Skeletal muscle tissue (tissue), 4 donors: Measurements from ENCODE around the gene PHETA1. TPM values are rescaled to one million over a fixed set of nuclear protein-coding genes. Genes with fewer than 3 reads are reported as not detected.
"Not testable (repeated sequence)": the region's sequence is repeated elsewhere in the genome, so short reads cannot be mapped to it uniquely, and the experiment has no call there.

Source experiments
- H3K27ac ChIP-seq: one replicate; pipeline ENCODE4 v1.7.0; 2013; ENCODE audit warnings: mild to moderate bottlenecking, low read depth, low read length, inconsistent platforms
- H3K27me3 ChIP-seq, 3 donors: one replicate each; pipeline ENCODE4 v1.7.0; 2013; ENCODE audit warnings: low read length in 3 of 3; ENCODE audit not compliant: control insufficient read depth in 3 of 3, insufficient read depth in 3 of 3
- H3K36me3 ChIP-seq, 3 donors: one replicate each; pipeline ENCODE4 v1.7.0; 2013; ENCODE audit warnings: low read length in 3 of 3; ENCODE audit not compliant: control insufficient read depth in 3 of 3, insufficient read depth in 3 of 3
- H3K4me1 ChIP-seq, 3 donors: one replicate each; pipeline ENCODE4 v1.7.0; 2013; ENCODE audit warnings: low read length in 3 of 3, mild to moderate bottlenecking in 3 of 3; ENCODE audit not compliant: control insufficient read depth in 3 of 3, insufficient read depth in 3 of 3
- H3K4me3 ChIP-seq, 3 donors: one replicate each; pipeline ENCODE4 v1.7.0; 2013; ENCODE audit warnings: low read length in 3 of 3
- H3K9ac ChIP-seq, 3 donors: one replicate each; pipeline ENCODE4 v1.7.0; 2013; ENCODE audit warnings: low read length in 3 of 3, mild to moderate bottlenecking in 3 of 3, moderate library complexity in 2 of 3, low read depth in 1 of 3
- H3K9me3 ChIP-seq, 3 donors: one replicate each; pipeline ENCODE4 v1.7.0; 2013; ENCODE audit warnings: low read length in 3 of 3; ENCODE audit not compliant: control insufficient read depth in 3 of 3
- total RNA-seq: library from RNA; depleted of rRNA; stranded (reverse); fragments of >200 nt; gene quantifications from one replicate; pipeline ENCODE4 v1.2.3, GENCODE V29; 2014
- donor health status: Osteomylitis.

PHETA1 gene
- total RNA-seq, 1 donor from 2014 or later: 2.6 TPM

DNA sequence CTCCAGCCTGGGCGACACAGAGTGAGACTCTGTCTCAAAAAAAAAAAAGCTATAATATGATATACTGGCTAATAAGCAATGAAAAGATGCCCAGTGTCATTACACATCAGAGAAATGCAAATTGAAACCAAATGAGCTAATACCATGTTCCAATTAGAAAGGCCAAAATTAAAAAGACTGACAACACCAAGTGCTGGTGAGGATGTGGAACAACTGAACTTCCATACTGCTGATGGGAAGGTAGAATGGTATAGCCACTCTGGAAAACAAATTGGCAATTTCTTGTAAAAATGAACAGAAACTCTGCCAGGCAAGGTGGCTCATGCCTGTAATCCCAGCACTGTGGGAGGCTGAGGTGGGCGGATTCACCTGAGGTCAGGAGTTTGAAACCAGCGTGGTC lies 8.5 kb upstream of the PHETA1 start:
- Histone ChIP-seq H3K27ac (no peak overlapping the region), H3K4me1 (no peaks in the 10 kb centered on the region), H3K9me3 (no peaks in the 10 kb centered on the region), H3K27me3 (peaks cover 0 to 4% (median 0%) of the 10 kb centered on the region in 3 donors), H3K4me3 (no peak overlapping the region), H3K36me3 (no peaks in the 10 kb centered on the region), H3K9ac (no peak overlapping the region)

GRCh38 chr12:111373231-111373630 lies 4.3 kb upstream of the PHETA1 start:
- not testable (repeated sequence) for H3K36me3 ChIP-seq, H3K9ac ChIP-seq, H3K4me3 ChIP-seq, H3K9me3 ChIP-seq, H3K27me3 ChIP-seq, H3K27ac ChIP-seq
- peaks cover 12 to 13% (median 13%) of the 10 kb centered on the region in 3 donors for H3K4me1 ChIP-seq

DNA sequence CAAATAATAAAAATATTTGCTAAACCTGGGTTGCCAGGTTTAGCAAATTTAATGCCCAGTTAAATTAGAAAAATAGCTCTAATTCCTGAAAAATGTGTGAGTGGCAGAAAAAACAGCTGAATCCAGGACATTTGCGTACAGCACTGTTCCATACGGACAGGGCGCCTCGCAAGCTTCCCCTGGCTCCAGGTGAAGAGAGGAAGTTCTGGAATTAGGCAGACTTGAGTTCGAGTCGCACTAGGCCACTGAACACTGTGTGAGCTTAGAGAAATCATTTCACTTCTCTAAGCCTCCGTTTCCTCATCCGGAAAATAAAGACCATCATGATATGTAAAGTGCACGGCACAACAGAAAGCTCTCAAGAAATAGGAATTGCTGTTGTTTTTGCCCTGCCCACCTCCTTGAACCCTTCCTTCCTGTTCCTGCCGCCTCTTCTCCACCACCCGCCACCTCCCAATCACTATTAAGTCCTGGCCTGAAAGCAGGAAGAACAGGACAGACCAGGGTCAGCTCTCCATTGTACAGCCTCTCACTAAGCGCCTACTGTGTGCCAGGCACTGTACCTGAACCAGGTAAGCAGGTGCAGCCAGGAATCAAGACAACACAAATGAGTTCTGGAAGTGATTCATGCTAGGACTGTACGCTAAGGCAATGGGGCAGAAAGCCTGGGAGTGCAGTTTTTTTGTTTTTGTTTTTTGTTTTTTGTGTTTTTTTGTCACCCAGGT lies 763 bp upstream of the PHETA1 start:
- Histone ChIP-seq H3K9ac (peak overlapping the region; percentile 85 to 93 (median 92)), H3K36me3 (peaks cover 0 to 11% (median 9%) of the 10 kb centered on the region in 3 donors), H3K27me3 (no peaks in the 10 kb centered on the region), H3K27ac (no peak overlapping the region), H3K4me1 (peaks cover 26 to 27% (median 26%) of the 10 kb centered on the region in 3 donors), H3K9me3 (no peaks in the 10 kb centered on the region), H3K4me3 (peak overlapping the region; percentile 80 to 93 (median 91))

DNA sequence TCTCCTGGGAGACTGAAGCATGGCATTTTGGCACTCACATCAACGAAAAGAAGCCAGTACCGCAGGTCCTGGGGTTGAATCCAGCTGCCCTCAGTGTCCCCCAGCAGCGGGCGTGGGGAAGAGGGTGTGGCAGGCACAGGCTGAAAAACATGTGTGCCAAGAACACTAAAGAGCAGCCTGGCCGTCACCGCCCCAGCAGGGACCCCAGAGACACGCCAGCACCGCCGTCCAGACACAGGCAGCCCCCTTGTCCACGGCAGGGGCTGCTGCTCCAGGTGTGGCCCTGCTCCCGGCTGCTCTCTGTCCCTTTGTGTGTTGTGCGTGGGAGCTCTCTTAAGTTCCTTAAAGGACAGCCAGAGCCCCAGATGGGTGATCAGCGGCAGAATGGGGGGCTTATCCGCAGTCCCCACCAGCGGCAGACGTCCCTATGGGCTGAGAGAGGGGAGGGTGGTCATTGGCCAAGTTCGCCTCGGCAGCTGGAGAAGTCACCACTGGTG lies 556 bp downstream of the PHETA1 start:
- H3K9ac ChIP-seq: peak overlapping the region; percentile 83 to 93 (median 92)

DNA sequence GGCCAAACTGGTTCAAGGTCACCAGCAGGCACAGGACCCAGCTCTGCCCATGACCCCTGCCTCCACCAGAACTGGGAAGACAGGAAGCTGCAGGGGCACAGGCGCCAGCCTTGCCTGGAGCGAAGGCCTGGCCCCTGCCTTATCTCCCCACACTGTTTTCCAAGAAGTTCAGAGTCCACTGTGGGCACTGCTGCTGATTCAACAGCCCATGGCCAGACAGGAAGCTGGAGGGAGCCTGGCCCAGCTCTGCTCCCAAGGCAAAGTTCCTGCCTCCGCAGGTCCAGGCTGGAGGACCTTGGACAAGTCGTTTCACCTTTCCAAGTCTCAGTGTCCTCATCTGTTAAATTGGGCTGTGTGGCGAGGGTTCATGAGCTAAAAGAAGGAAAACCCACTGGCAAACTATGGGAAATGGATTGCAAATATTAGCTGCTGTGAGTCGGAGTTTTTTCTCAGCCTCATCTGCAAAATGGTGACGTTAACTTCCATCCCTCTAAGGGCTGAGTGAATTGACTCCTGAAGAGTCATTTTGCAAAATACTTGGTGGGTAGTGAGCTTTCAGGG lies 1.2 kb downstream of the PHETA1 start:
- peaks cover 26 to 28% (median 27%) of the 10 kb centered on the region in 3 donors for H3K4me1 ChIP-seq
- no peak overlapping the region for H3K27ac ChIP-seq

More for the DNA sequence above, 556 bp downstream of the PHETA1 start:
- H3K36me3 ChIP-seq: peaks cover 6 to 12% (median 9%) of the 10 kb centered on the region in 3 donors
- no peaks in the 10 kb centered on the region for H3K9me3 ChIP-seq
- peak overlapping the region; percentile 56 for H3K27ac ChIP-seq
- no peaks in the 10 kb centered on the region for H3K27me3 ChIP-seq
- peaks cover 26 to 28% (median 27%) of the 10 kb centered on the region in 3 donors for H3K4me1 ChIP-seq
- H3K4me3 ChIP-seq: peak overlapping the region; percentile 75 to 93 (median 91)

DNA sequence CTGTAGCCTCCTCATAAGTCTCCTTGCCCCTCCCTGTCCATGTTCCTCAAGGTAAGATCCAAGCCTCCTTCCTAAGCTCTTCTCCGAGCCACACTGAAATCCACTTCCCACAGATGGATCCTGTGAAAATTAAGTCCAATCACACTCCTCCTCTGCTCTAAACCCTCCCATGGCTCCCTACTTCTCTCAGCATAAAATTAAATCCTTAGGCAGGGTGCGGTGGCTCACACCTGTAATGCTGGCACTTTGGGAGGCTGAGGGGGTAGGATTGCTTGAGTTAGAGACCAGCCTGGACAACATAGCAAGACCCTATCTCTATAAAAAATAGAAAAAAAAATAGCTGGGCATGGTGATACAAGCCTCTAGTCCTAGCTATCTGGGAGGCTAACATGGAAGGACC lies 2.3 kb downstream of the PHETA1 start:
- Histone ChIP-seq H3K4me1 (peaks cover 31 to 37% (median 32%) of the 10 kb centered on the region in 3 donors), H3K27ac (no peak overlapping the region), H3K4me3 (no peak overlapping the region), H3K36me3 (peaks cover 7 to 18% (median 9%) of the 10 kb centered on the region in 3 donors), H3K9ac (no peak overlapping the region), H3K9me3 (no peaks in the 10 kb centered on the region), H3K27me3 (no peaks in the 10 kb centered on the region)

More for the DNA sequence above, 1.2 kb downstream of the PHETA1 start:
- peaks cover 7 to 15% (median 9%) of the 10 kb centered on the region in 3 donors for H3K36me3 ChIP-seq
- peak overlapping the region; percentile 75 to 93 (median 91) for H3K4me3 ChIP-seq
- H3K27me3 ChIP-seq: no peaks in the 10 kb centered on the region
- peak overlapping the region; percentile 83 to 93 (median 92) for H3K9ac ChIP-seq
- H3K9me3 ChIP-seq: no peaks in the 10 kb centered on the region

- peaks cover 33 to 37% (median 34%) of the 10 kb centered on the region in 3 donors for H3K4me1 ChIP-seq
- no peak overlapping the region for H3K9ac ChIP-seq
- peaks cover 7 to 18% (median 9%) of the 10 kb centered on the region in 3 donors for H3K36me3 ChIP-seq
- no peaks in the 10 kb centered on the region for H3K9me3 ChIP-seq
- H3K27me3 ChIP-seq: no peaks in the 10 kb centered on the region
- H3K4me3 ChIP-seq: no peak overlapping the region
- H3K27ac ChIP-seq: no peak overlapping the region
Measured at GRCh38 chr12:111366075-111366474, 2.8 kb downstream of the PHETA1 start.

DNA sequence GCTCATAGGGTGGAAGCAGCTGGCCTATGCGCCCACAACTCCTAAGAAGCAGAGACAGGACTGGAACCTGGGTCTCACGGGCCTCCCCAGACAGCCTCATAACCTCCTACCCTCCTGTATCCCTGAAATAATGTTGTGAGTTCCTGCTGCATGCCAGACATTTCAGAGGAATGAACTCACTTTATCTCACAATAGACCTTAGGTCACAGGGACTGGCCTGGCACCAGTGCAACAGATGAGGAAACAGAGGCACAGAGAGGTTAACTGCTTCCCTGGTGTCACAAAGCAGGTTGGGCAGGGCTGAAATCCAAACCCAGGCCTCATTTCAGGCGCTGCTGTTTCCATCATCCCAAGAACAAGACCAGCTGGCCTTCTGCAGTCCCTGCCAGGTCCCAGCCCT lies 5.3 kb downstream of the PHETA1 start:
- no peak overlapping the region for H3K4me3 ChIP-seq
- H3K27me3 ChIP-seq: peaks cover under 1 to 8% (median 1%) of the 10 kb centered on the region in 3 donors
- peaks cover 23 to 39% (median 26%) of the 10 kb centered on the region in 3 donors for H3K4me1 ChIP-seq
- H3K9me3 ChIP-seq: no peaks in the 10 kb centered on the region
- H3K9ac ChIP-seq: no peak overlapping the region
- no peak overlapping the region for H3K27ac ChIP-seq
- peaks cover 7 to 18% (median 9%) of the 10 kb centered on the region in 3 donors for H3K36me3 ChIP-seq

DNA sequence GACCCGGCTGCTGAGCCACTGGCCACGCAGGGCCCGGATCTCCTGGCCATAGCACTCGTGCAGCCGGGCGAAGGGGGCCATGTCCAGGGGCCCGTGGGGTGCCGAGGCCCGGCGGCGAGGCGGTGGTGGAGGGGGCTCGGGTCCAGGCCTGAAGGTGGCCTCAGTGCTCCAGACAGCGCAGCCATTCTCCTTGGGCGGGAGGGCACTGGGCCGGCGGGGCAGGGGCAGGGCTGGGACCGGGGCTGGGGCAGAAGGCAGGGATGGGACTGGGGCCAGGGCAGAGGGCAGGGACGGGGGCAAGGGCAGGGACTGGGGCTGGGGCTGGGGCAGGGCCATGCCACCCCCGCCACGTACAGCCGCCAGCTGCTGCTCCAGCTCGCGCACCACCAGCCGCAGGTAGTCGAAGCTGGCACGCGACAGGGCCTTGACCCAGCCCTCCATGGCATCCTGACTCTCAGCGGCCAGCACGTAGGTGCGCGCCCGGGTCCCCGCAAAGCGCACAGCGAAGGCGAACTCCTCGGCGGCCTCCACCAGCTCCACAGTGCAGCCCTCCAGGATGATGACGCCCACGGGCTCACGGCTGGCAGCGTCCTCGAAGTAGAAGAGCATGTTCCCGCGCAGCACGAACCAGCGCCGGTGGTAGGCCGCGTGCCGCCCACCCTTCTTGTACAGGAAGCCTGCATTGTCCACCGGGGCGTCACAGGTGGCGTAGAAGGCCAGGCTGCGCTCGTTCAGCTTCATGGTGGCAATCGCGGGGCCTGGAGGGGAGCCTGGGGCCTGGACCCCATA lies 6.0 kb downstream of the PHETA1 start:
- H3K4me1 ChIP-seq: peaks cover 16 to 32% (median 19%) of the 10 kb centered on the region in 3 donors
- no peaks in the 10 kb centered on the region for H3K9me3 ChIP-seq
- no peak overlapping the region for H3K4me3 ChIP-seq
- H3K36me3 ChIP-seq: peaks cover 7 to 18% (median 9%) of the 10 kb centered on the region in 3 donors
- peaks cover 3 to 11% (median 4%) of the 10 kb centered on the region in 3 donors for H3K27me3 ChIP-seq
- no peak overlapping the region for H3K9ac ChIP-seq
- H3K27ac ChIP-seq: no peak overlapping the region
